OCI-M1 (cell line): Measurements from ENCODE around the gene EMD.

Experiments
- DNase-seq: peaks from one replicate; lab custom pipeline; 2025; lab: John Stamatoyannopoulos, UW

The EMD gene

GRCh38 chrX:154355094-154355775 is 23.9 kb upstream of the EMD start:
- no peak for DNase-seq

- DNase-seq, result no peak
Measured at GRCh38 chrX:154355776-154356140, 23.3 kb upstream of the EMD start.

- DNase-seq, result no peak
Measured at GRCh38 chrX:154356596-154356995, 22.5 kb upstream of the EMD start.

- DNase-seq, result no peak
Measured at GRCh38 chrX:154357205-154357604, 21.9 kb upstream of the EMD start.

- DNase-seq, result no peak
Measured at GRCh38 chrX:154358011-154358410, 21.1 kb upstream of the EMD start.

GRCh38 chrX:154358829-154359228 is 20.3 kb upstream of the EMD start:
- DNase-seq, result no peak

- no peak for DNase-seq
Measured at GRCh38 chrX:154359362-154360154, 19.5 kb upstream of the EMD start.

GRCh38 chrX:154360155-154360713 is 18.9 kb upstream of the EMD start:
- DNase-seq, result no peak

- no peak for DNase-seq
Measured at GRCh38 chrX:154362085-154362742, 16.9 kb upstream of the EMD start.

GRCh38 chrX:154363706-154364439 is 15.2 kb upstream of the EMD start:
- DNase-seq, result no peak

GRCh38 chrX:154365052-154365600 is 14.0 kb upstream of the EMD start:
- DNase-seq, result no peak

GRCh38 chrX:154365997-154366665 is 13.0 kb upstream of the EMD start:
- no peak for DNase-seq

GRCh38 chrX:154366666-154367055 is 12.4 kb upstream of the EMD start:
- no peak for DNase-seq

GRCh38 chrX:154367474-154368308 is 11.4 kb upstream of the EMD start:
- no peak for DNase-seq

- peak; percentile 88 for DNase-seq
Measured at GRCh38 chrX:154368630-154369448, 10.3 kb upstream of the EMD start.

GRCh38 chrX:154369449-154370299 is 9.4 kb upstream of the EMD start:
- DNase-seq, result peak; percentile 80

- peak; percentile 53 for DNase-seq
Measured at GRCh38 chrX:154370300-154371016, 8.6 kb upstream of the EMD start.
